Measurements from ENCODE around the gene C3orf18. TPM values are rescaled to one million over a fixed set of nuclear protein-coding genes. Genes with fewer than 3 reads are reported as not detected.

The C3orf18 gene
- total and polyA plus RNA-seq, 3 donors from 2014 or later = 14.9 to 28.8 (median 21.0) TPM

DNA sequence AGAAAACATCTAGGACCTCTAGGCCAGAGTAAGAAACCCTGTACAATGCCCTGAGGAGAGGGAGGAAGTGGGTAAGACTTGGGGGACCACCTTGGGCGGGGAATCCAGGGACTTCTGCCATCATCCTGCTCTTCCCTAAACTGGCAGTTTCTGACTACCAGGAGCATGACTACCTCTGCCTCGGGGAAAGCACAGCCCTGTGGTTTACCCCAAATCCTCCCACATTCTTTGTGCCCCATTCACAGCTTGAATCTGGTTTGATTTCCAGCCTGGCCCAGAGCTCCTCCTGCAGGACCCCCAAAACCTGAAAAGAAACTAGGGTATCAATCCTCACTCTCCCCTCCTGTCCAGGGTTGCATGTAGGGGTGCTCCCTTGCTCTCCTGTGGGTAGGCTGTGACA lies 4.7 kb downstream of the C3orf18 start:
- DNase-seq = no peak
- intact Hi-C loops (cut with DNase I; ENCODE audit: low total_unique reads) = no loop called here
- WGBS, 2 donors = 78 to 89% methylated on average over 2 of the region's 2 CpGs

DNA sequence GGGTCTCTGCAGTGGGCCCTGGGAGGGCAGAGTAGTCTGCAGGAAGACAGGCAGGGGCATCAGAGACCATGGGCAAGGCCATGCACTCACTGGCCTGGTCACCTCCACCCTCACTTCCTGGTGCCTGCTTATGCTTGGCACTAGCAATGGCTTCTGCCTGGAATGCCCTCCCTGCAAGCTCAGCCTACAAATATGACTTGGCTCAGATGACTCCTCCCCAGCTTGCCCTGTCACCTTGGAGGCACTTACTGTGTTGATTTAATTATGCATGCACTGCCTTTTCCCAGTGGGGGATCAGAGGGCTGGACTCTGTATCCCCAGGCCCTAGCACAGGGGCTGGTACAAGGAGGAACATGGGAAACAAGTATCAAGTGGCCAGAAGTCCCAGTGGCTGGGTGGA lies 7.8 kb downstream of the C3orf18 start:
- TF ChIP-seq, protein P1, sequence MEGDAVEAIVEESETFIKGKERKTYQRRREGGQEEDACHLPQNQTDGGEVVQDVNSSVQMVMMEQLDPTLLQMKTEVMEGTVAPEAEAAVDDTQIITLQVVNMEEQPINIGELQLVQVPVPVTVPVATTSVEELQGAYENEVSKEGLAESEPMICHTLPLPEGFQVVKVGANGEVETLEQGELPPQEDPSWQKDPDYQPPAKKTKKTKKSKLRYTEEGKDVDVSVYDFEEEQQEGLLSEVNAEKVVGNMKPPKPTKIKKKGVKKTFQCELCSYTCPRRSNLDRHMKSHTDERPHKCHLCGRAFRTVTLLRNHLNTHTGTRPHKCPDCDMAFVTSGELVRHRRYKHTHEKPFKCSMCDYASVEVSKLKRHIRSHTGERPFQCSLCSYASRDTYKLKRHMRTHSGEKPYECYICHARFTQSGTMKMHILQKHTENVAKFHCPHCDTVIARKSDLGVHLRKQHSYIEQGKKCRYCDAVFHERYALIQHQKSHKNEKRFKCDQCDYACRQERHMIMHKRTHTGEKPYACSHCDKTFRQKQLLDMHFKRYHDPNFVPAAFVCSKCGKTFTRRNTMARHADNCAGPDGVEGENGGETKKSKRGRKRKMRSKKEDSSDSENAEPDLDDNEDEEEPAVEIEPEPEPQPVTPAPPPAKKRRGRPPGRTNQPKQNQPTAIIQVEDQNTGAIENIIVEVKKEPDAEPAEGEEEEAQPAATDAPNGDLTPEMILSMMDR (IDR thresholded peaks at IDR 0.05) = no peak
- TF ChIP-seq POLR2A (IDR thresholded peaks at IDR 0.05) = no peak
- Histone ChIP-seq H3K4me3 (no peak overlapping the region), H3K4me1 (no peaks in the 10 kb centered on the region), H3K27me3 (no peaks in the 10 kb centered on the region), H3K36me3 (ENCODE audit: low read depth, missing control alignments) (no peaks in the 10 kb centered on the region), H3K27ac (no peak overlapping the region), H3K9me3 (no peaks in the 10 kb centered on the region)
- DNase-seq = no peak
- intact Hi-C loops (cut with DNase I; ENCODE audit: low total_unique reads) = no loop called here

More for the DNA sequence above, 4.7 kb downstream of the C3orf18 start:
- Histone ChIP-seq H3K4me1 (peaks cover under 1% of the 10 kb centered on the region), H3K9me3 (no peaks in the 10 kb centered on the region), H3K36me3 (ENCODE audit: low read depth, missing control alignments) (no peaks in the 10 kb centered on the region), H3K27ac (no peak overlapping the region), H3K4me3 (no peak overlapping the region), H3K27me3 (no peaks in the 10 kb centered on the region)
- no peak for TF ChIP-seq POLR2A (IDR thresholded peaks at IDR 0.05)
- TF ChIP-seq, protein P1 (IDR thresholded peaks at IDR 0.05) = no peak

DNA sequence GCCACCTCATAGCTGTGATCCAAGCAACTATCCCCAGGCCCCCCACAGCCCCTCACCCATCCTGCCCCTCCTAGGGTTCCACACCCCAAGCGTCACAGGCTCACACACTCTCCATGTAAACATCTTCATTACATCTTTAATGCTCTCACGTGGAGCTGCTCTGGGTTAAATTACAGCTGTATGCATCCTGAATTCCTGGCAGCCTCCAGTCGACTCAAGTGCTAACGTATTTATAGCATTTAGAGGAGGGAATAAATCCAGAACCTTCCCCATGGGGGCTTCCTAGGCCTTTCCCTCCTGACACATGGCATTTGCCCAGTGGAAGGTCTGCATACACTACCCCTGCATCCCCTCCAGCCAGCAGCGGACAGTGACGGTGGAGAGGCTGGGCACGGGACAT lies 9.6 kb downstream of the C3orf18 start:
- DNase-seq = no peak
- Histone ChIP-seq H3K27me3 (no peaks in the 10 kb centered on the region), H3K9me3 (no peaks in the 10 kb centered on the region), H3K4me3 (no peak overlapping the region), H3K36me3 (ENCODE audit: low read depth, missing control alignments) (no peaks in the 10 kb centered on the region), H3K4me1 (no peaks in the 10 kb centered on the region), H3K27ac (no peak overlapping the region)
- TF ChIP-seq, protein P1 (IDR thresholded peaks at IDR 0.05) = no peak
- TF ChIP-seq POLR2A (IDR thresholded peaks at IDR 0.05) = no peak
- WGBS, 2 donors = 73 to 76% methylated on average over 4 to 7 of the region's 7 CpGs
- intact Hi-C loops (cut with DNase I; ENCODE audit: low total_unique reads) = no loop called here

DNA sequence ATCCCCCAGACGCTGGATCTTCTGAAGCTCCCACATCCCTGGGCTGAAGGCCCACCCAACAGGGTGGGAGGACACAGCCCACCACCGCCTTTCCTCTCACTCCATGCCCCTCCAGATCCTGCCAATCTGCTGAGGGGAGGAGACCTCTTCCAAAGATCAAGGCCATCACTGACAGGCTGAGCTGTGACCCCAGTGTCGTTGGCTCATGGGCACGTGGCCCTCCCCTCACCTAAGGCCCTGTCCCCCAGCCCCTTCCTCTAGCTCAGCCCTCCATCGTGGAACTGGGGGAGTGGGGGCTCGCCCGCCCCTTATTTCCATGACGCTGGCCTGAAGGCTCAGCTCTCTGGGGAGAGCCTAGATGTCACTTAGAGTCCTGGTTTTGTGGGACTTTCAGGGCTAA lies 10.4 kb downstream of the C3orf18 start:
- TF ChIP-seq, protein P1 (IDR thresholded peaks at IDR 0.05) = no peak
- no peak for TF ChIP-seq POLR2A (IDR thresholded peaks at IDR 0.05)
- no peak overlapping the region for H3K27ac ChIP-seq

DNA sequence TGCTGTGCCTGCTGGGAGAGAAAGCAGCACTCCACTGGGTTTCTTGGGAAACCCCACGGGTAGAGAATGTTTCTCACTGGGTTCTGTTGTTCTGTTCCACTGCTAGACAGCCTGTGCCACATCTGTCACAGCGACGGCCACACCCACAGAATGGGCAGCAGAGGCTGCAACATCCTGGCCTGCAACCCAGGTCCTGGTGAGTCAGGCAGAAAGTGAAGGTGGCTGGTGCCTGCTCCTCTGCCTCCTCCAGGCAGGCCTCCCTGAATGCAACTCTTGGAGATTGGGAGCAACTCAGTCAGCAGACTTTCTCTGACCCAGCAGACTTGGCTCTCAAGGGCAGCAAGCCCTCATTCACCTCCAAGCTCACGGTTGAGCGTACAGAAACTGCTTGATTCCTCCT lies 13.0 kb downstream of the C3orf18 start:
- intact Hi-C loops (cut with DNase I; ENCODE audit: low total_unique reads) = no loop called here

More for the DNA sequence above, 10.4 kb downstream of the C3orf18 start:
- Histone ChIP-seq H3K4me3 (no peak overlapping the region), H3K9me3 (no peaks in the 10 kb centered on the region), H3K27me3 (no peaks in the 10 kb centered on the region), H3K36me3 (ENCODE audit: low read depth, missing control alignments) (no peaks in the 10 kb centered on the region), H3K4me1 (no peaks in the 10 kb centered on the region)
- no peak for DNase-seq
- intact Hi-C loops (cut with DNase I; ENCODE audit: low total_unique reads) = no loop called here
- WGBS, 2 donors = 56 to 83% methylated on average over 7 to 8 of the region's 8 CpGs

More for the DNA sequence above, 13.0 kb downstream of the C3orf18 start:
- WGBS, 2 donors = 87 to 92% methylated on average over 2 to 5 of the region's 5 CpGs
- Histone ChIP-seq H3K4me3 (no peak overlapping the region), H3K36me3 (ENCODE audit: low read depth, missing control alignments) (no peaks in the 10 kb centered on the region), H3K9me3 (no peaks in the 10 kb centered on the region), H3K27ac (no peak overlapping the region), H3K4me1 (no peaks in the 10 kb centered on the region), H3K27me3 (no peaks in the 10 kb centered on the region)
- DNase-seq = no peak
- TF ChIP-seq, protein P1 (IDR thresholded peaks at IDR 0.05) = no peak
- TF ChIP-seq POLR2A (IDR thresholded peaks at IDR 0.05) = no peak

Measured in testis (tissue), 3 donors.